T-cell (primary cell): Measurements from ENCODE around the gene SSH3. TPM values are rescaled to one million over a fixed set of nuclear protein-coding genes. Genes with fewer than 3 reads are reported as not detected.

Experiments used
- ATAC-seq, 4 experiments: fragments of 200-7000 bp in 3 of 4; fragments of 150-1000 bp in 1 of 4; cut with Tn5 transposase; replicated peaks in 1 of 4; 1 replicate in 3 of 4; 2 replicates in 1 of 4; pipeline ENCODE4 v1.10.0; 2021; ENCODE audit warnings: moderate library complexity in 3 of 4, mild to moderate bottlenecking in 2 of 4, moderate number of reproducible peaks in 1 of 4
- CTCF ChIA-PET, 2 donors: fragments of 300-600 bp; sonication (Branson Sonifier 250); formaldehyde crosslinking; loops; one replicate each; lab custom pipeline; 2022; ENCODE audit warnings: antibody characterized with exemption in 2 of 2; lab: Charles Lee
- POLR2A ChIA-PET, 2 donors: fragments of 300-600 bp; sonication (Branson Sonifier 250); formaldehyde crosslinking; loops; one replicate each; lab custom pipeline; 2022; ENCODE audit warnings: antibody characterized with exemption in 2 of 2; lab: Charles Lee
- DNase-seq, 35 experiments: peaks; one replicate each; pipeline versions ENCODE4 v3.0.0 to v3.0.0-alpha.2; 2013 to 2023
- H3K27ac ChIP-seq: one replicate; pipeline ENCODE4 v1.5.1; 2013; ENCODE audit warnings: low read length
- H3K27me3 ChIP-seq, 2 experiments: replicated peaks in 1 of 2; 1 replicate in 1 of 2; 2 replicates in 1 of 2; pipeline versions ENCODE4 v1.6.1 to v1.7.0; 2013; ENCODE audit warnings: low read length in 1 of 2, mixed read lengths in 1 of 2; ENCODE audit not compliant: control insufficient read depth in 2 of 2, insufficient read depth in 2 of 2; ENCODE audit errors: extremely low read depth in 1 of 2
- H3K36me3 ChIP-seq, 2 donors: 1 replicate in 1 of 2; 2 replicates in 1 of 2; pipeline versions ENCODE4 v1.6.1 to v1.7.0; 2013; ENCODE audit warnings: low read length in 1 of 2; ENCODE audit not compliant: control insufficient read depth in 2 of 2, insufficient read depth in 1 of 2; ENCODE audit errors: extremely low read depth in 1 of 2
- H3K4me1 ChIP-seq, 2 experiments: 1 replicate in 1 of 2; 2 replicates in 1 of 2; pipeline versions ENCODE4 v1.6.1 to v1.7.0; 2013; ENCODE audit warnings: low read length in 2 of 2, mixed read lengths in 1 of 2; ENCODE audit not compliant: insufficient read depth in 2 of 2, control insufficient read depth in 1 of 2; ENCODE audit errors: extremely low read depth in 1 of 2
- H3K4me3 ChIP-seq, 2 donors: 1 replicate in 1 of 2; 2 replicates in 1 of 2; pipeline versions ENCODE4 v1.5.1 to v1.7.0; 2013; ENCODE audit warnings: mild to moderate bottlenecking in 2 of 2, low read length in 1 of 2, moderate library complexity in 1 of 2; ENCODE audit not compliant: control insufficient read depth in 1 of 2; ENCODE audit errors: extremely low read depth in 1 of 2
- H3K9me3 ChIP-seq: 2 replicates; pipeline ENCODE4 v1.7.0; 2013
- H3K27ac Mint-ChIP-seq, 2 donors: one replicate each; pipeline ENCODE4 v1.8.0; 2020 to 2021; ENCODE audit warnings: mild to moderate bottlenecking in 2 of 2, mixed read lengths in 2 of 2
- H3K27me3 Mint-ChIP-seq, 2 donors: one replicate each; pipeline ENCODE4 v1.8.0; 2021 to 2022; ENCODE audit warnings: mixed read lengths in 2 of 2
- H3K36me3 Mint-ChIP-seq: one replicate; pipeline ENCODE4 v1.8.0; 2021; ENCODE audit warnings: mixed read lengths
- H3K4me1 Mint-ChIP-seq, 3 donors: one replicate each; pipeline ENCODE4 v1.8.0; 2020 to 2022; ENCODE audit warnings: mixed read lengths in 3 of 3, mild to moderate bottlenecking in 1 of 3
- H3K4me3 Mint-ChIP-seq, 3 donors: one replicate each; pipeline ENCODE4 v1.8.0; 2020 to 2022; ENCODE audit warnings: mild to moderate bottlenecking in 3 of 3, mixed read lengths in 3 of 3, moderate library complexity in 3 of 3
- H3K9me3 Mint-ChIP-seq, 3 donors: one replicate each; pipeline ENCODE4 v1.8.0; 2020 to 2022; ENCODE audit warnings: mixed read lengths in 3 of 3
- WGBS: methylation state at CpG from one replicate; pipeline ENCODE4 v1.1.5; 2013; ENCODE audit warnings: missing lambda C conversion rate; ENCODE audit not compliant: insufficient coverage; 5-methylcytosine and 5-hydroxymethylcytosine counted together
- total RNA-seq, 35 experiments: library from RNA in 6 of 35; stranded (reverse) in 6 of 35; fragments of 120-200 nt in 1 of 35; gene quantifications; one replicate each; pipeline versions ENCODE4 v1.2.1 to v1.2.4 and lab custom pipeline; 2013 to 2026

SSH3 gene
- total RNA-seq, 5 donors from 2014 or later (not counting 1 experiment from before 2014, with no cell fraction given): 11.5 to 30.9 (median 26.7) TPM

- Mint-ChIP-seq H3K27me3 (no peaks in the 10 kb centered on the region), H3K36me3 (peaks cover 19% of the 10 kb centered on the region), H3K4me1 (peaks cover 78 to 98% (median 92%) of the 10 kb centered on the region in 3 donors), H3K27ac (peak overlapping the region; percentile 97 to 98), H3K4me3 (peak overlapping the region; percentile 31 to 99 (median 36)), H3K9me3 (no peaks in the 10 kb centered on the region)
- peak overlapping the region; percentile 86 for H3K27ac ChIP-seq
- CTCF ChIA-PET: interaction anchor here in 1 of 2 donors (0.7 kb wide), 1 partner anchor 20 kb away, joined by 4 read pairs; no protein-coding TSS in a partner anchor
- 47% methylated on average over 9 of the region's 14 CpGs for WGBS
- no peaks in the 10 kb centered on the region for H3K9me3 ChIP-seq
- H3K36me3 ChIP-seq: peaks cover 3 to 66% of the 10 kb centered on the region in 2 donors
- H3K27me3 ChIP-seq: no peaks in the 10 kb centered on the region
- DNase-seq (peak in 2 of 35 experiments; percentile 2 to 3), ATAC-seq (no peak)
- peak overlapping the region in 1 of 2 donors; percentile 35 for H3K4me3 ChIP-seq
- POLR2A ChIA-PET: interaction anchor here in 1 of 2 donors (0.6 kb wide), 1 partner anchor 8 kb away, joined by 3 read pairs; no protein-coding TSS in a partner anchor
- H3K4me1 ChIP-seq: peaks cover 69 to 100% of the 10 kb centered on the region in 2 experiments
These were observed 29.9 kb upstream of the SSH3 start for GRCh38 chr11:67273260-67273990.

- peaks cover 24% of the 10 kb centered on the region for H3K36me3 Mint-ChIP-seq
- 62% methylated on average over 34 of the region's 35 CpGs for WGBS
- ChIA-PET POLR2A (no interaction called here), CTCF (interaction anchor here in 1 of 2 donors (0.6 kb wide), 1 partner anchor 8 kb away, joined by 3 read pairs; no protein-coding TSS in a partner anchor)
- Histone ChIP-seq H3K4me3 (peak overlapping the region in 1 of 2 donors; percentile 45), H3K36me3 (peaks cover 6 to 67% of the 10 kb centered on the region in 2 donors), H3K27ac (peak overlapping the region; percentile 91), H3K27me3 (no peaks in the 10 kb centered on the region), H3K9me3 (no peaks in the 10 kb centered on the region), H3K4me1 (peaks cover 70 to 100% of the 10 kb centered on the region in 2 experiments)
- ATAC-seq (no peak), DNase-seq (peak in 1 of 35 experiments; percentile 2)
- H3K27ac Mint-ChIP-seq: peak overlapping the region; percentile 98 to 99
- H3K4me3 Mint-ChIP-seq: peak overlapping the region; percentile 53 to 99 (median 70)
- no peaks in the 10 kb centered on the region for H3K27me3 Mint-ChIP-seq
- no peaks in the 10 kb centered on the region for H3K9me3 Mint-ChIP-seq
- H3K4me1 Mint-ChIP-seq: peaks cover 85 to 99% (median 98%) of the 10 kb centered on the region in 3 donors
These were observed 28.3 kb upstream of the SSH3 start for GRCh38 chr11:67274768-67275605.

- ChIA-PET POLR2A (no interaction called here), CTCF (interaction anchor here in 1 of 2 donors (1.0 kb wide), 1 partner anchor 13 kb away, joined by 3 read pairs; no protein-coding TSS in a partner anchor)
- no peak for ATAC-seq
- peaks cover 20% of the 10 kb centered on the region for H3K36me3 Mint-ChIP-seq
- no peaks in the 10 kb centered on the region for H3K27me3 ChIP-seq
- H3K4me3 ChIP-seq: peak overlapping the region; percentile 0 to 45
- H3K4me1 ChIP-seq: peaks cover 67 to 100% of the 10 kb centered on the region in 2 experiments
- peak in 5 of 35 experiments; percentile 26 to 57 (median 53) for DNase-seq
- no peaks in the 10 kb centered on the region for H3K9me3 ChIP-seq
- WGBS: 63% methylated on average over 14 of the region's 17 CpGs
- no peaks in the 10 kb centered on the region for H3K27me3 Mint-ChIP-seq
- H3K27ac Mint-ChIP-seq: peak overlapping the region; percentile 98 to 99
- H3K4me1 Mint-ChIP-seq: peaks cover 81 to 98% (median 93%) of the 10 kb centered on the region in 3 donors
- no peaks in the 10 kb centered on the region for H3K9me3 Mint-ChIP-seq
- peaks cover 13 to 73% of the 10 kb centered on the region in 2 donors for H3K36me3 ChIP-seq
- H3K27ac ChIP-seq: peak overlapping the region; percentile 91
- peak overlapping the region; percentile 70 to 99 (median 77) for H3K4me3 Mint-ChIP-seq
These were observed 27.5 kb upstream of the SSH3 start for GRCh38 chr11:67275606-67276409.

GRCh38 chr11:67276781-67277230, 26.5 kb upstream of the SSH3 start:
- H3K9me3 Mint-ChIP-seq: no peaks in the 10 kb centered on the region
- H3K27ac Mint-ChIP-seq: peak overlapping the region; percentile 98 to 99
- peaks cover 17% of the 10 kb centered on the region for H3K36me3 Mint-ChIP-seq
- WGBS: 3% methylated on average over 16 of the region's 16 CpGs
- H3K4me1 Mint-ChIP-seq: peaks cover 71 to 88% (median 83%) of the 10 kb centered on the region in 3 donors
- DNase-seq (peak in 5 of 35 experiments; percentile 37 to 59 (median 47)), ATAC-seq (peak; percentile 3 to 28 (median 18))
- H3K4me1 ChIP-seq: peaks cover 62 to 100% of the 10 kb centered on the region in 2 experiments
- H3K27me3 ChIP-seq: no peaks in the 10 kb centered on the region
- no peaks in the 10 kb centered on the region for H3K27me3 Mint-ChIP-seq
- CTCF ChIA-PET: interaction anchor here in 1 of 2 donors (1.0 to 1.6 kb wide), 3 partner anchors 11 to 76 kb away, joined by 3 to 8 read pairs (median 5); no protein-coding TSS in a partner anchor
- POLR2A ChIA-PET: interaction anchor here in 1 of 2 donors (1.1 kb wide), 1 partner anchor 11 kb away, joined by 4 read pairs; no protein-coding TSS in a partner anchor
- peak overlapping the region; percentile 70 to 99 (median 77) for H3K4me3 Mint-ChIP-seq
- peak overlapping the region; percentile 91 for H3K27ac ChIP-seq
- H3K9me3 ChIP-seq: no peaks in the 10 kb centered on the region
- peak overlapping the region; percentile 11 to 49 for H3K4me3 ChIP-seq
- peaks cover 21 to 83% of the 10 kb centered on the region in 2 donors for H3K36me3 ChIP-seq

GRCh38 chr11:67277231-67277961, 25.9 kb upstream of the SSH3 start:
- no peaks in the 10 kb centered on the region for H3K27me3 Mint-ChIP-seq
- H3K36me3 Mint-ChIP-seq: peaks cover 19% of the 10 kb centered on the region
- H3K27me3 ChIP-seq: no peaks in the 10 kb centered on the region
- no peaks in the 10 kb centered on the region for H3K9me3 ChIP-seq
- WGBS: 1% methylated on average over 19 of the region's 24 CpGs
- ChIA-PET CTCF (interaction anchor here (0.6 to 1.6 kb wide), 7 partner anchors 9 to 435 kb away, joined by 3 to 13 read pairs (median 4); no protein-coding TSS in a partner anchor), POLR2A (interaction anchor here in 1 of 2 donors (0.8 to 1.1 kb wide), 2 partner anchors 10 to 34 kb away, joined by 4 read pairs; no protein-coding TSS in a partner anchor)
- no peaks in the 10 kb centered on the region for H3K9me3 Mint-ChIP-seq
- H3K4me3 ChIP-seq: peak overlapping the region; percentile 49 to 58
- peaks cover 21 to 84% of the 10 kb centered on the region in 2 donors for H3K36me3 ChIP-seq
- peak overlapping the region; percentile 91 for H3K27ac ChIP-seq
- peak; percentile 92 to 94 (median 93) for ATAC-seq
- H3K4me1 ChIP-seq: peaks cover 56 to 100% of the 10 kb centered on the region in 2 experiments
- peak overlapping the region; percentile 98 to 99 for H3K27ac Mint-ChIP-seq
- H3K4me1 Mint-ChIP-seq: peaks cover 71 to 85% (median 81%) of the 10 kb centered on the region in 3 donors
- peak overlapping the region; percentile 70 to 99 (median 77) for H3K4me3 Mint-ChIP-seq
- DNase-seq: peak; percentile 80 to 97 (median 93)
